Upper lobe of left lung (tissue), 6 donors: ENCODE measurements around the gene EPM2AIP1. TPM values are rescaled to one million over a fixed set of nuclear protein-coding genes. Genes with fewer than 3 reads are reported as not detected.
A peak's percentile ranks its signal among the peaks of the same experiment; 100 is the strongest.

Experiments
- ATAC-seq, 2 donors: fragments of 200-7000 bp; cut with Tn5 transposase; one replicate each; pipeline ENCODE4 v1.9.1; 2022; ENCODE audit warnings: mild to moderate bottlenecking in 2 of 2, moderate library complexity in 2 of 2; ENCODE audit not compliant: low FRiP score in 2 of 2
- DNase-seq, 2 donors: peaks; one replicate each; pipeline ENCODE4 v3.0.0-alpha.2; 2019 to 2020
- H3K27ac ChIP-seq, 4 donors: fragments of 200-600 bp; sonication (generic); one replicate each; pipeline ENCODE4 v1.5.1; 2016 to 2019
- H3K27me3 ChIP-seq, 4 donors: fragments of 200-600 bp; sonication (generic); one replicate each; pipeline ENCODE4 v1.5.1; 2017 to 2019
- H3K36me3 ChIP-seq, 4 donors: fragments of 200-600 bp; sonication (generic); one replicate each; pipeline ENCODE4 v1.5.1; 2016 to 2019
- H3K4me1 ChIP-seq, 4 donors: fragments of 200-600 bp; sonication (generic); one replicate each; pipeline ENCODE4 v1.5.1; 2018 to 2019
- H3K4me3 ChIP-seq, 4 donors: fragments of 200-600 bp; sonication (generic); one replicate each; pipeline ENCODE4 v1.5.1; 2017 to 2019; ENCODE audit warnings: mild to moderate bottlenecking in 2 of 4, moderate library complexity in 1 of 4
- H3K9me3 ChIP-seq, 4 donors: fragments of 200-600 bp; sonication (generic); one replicate each; pipeline ENCODE4 v1.5.1; 2018 to 2019
- EP300 ChIP-seq, 4 donors: sonication (generic); formaldehyde crosslinking; IDR thresholded peaks; one replicate each; pipeline ENCODE4 v1.5.1; 2017; ENCODE audit warnings: antibody characterized with exemption in 4 of 4, control low read depth in 2 of 4
- POLR2A ChIP-seq, 4 donors: fragments of 450-650 bp; IDR thresholded peaks; one replicate each; pipeline ENCODE4 v1.5.1; 2016 to 2017; ENCODE audit warnings: antibody characterized with exemption in 4 of 4, mild to moderate bottlenecking in 2 of 4
- POLR2AphosphoS5 ChIP-seq, 2 donors: sonication (generic); formaldehyde crosslinking; IDR thresholded peaks; one replicate each; pipeline ENCODE4 v1.5.1; 2017; ENCODE audit warnings: antibody characterized with exemption in 2 of 2
- WGBS, 2 donors: methylation state at CpG; one replicate each; pipeline ENCODE4 v1.1.5; 2017 to 2018; 5-methylcytosine and 5-hydroxymethylcytosine counted together
- total RNA-seq, 6 donors: library from RNA; depleted of rRNA in 4 of 6; stranded (reverse); fragments of >200 nt in 4 of 6; gene quantifications; one replicate each; pipeline versions ENCODE4 v1.1.0 to v1.2.1, GENCODE V29; 2016 to 2021
- TF ChIP-seq, protein P1 (sequence below), 6 experiments: fragments of 450-650 bp in 4 of 6; fragments of 200-600 bp in 2 of 6; sonication (generic) in 2 of 6; IDR thresholded peaks; one replicate each; pipeline ENCODE4 v1.5.1; 2016 to 2019; ENCODE audit warnings: antibody characterized with exemption in 6 of 6
- donor health status: DM: no; HTN: no; CAD: no; lungs with moderate emphysema.
- donor health status: DM: no; HTN: yes; CAD: no; lungs with severe emphysema.

Gene EPM2AIP1
- total RNA-seq, 6 donors from 2014 or later, result 12.5 to 44.0 (median 18.1) TPM

GRCh38 chr3:37039161-37039846 is 46.4 kb upstream of the EPM2AIP1 start:
- H3K4me3 ChIP-seq, result no peak overlapping the region
- H3K27ac ChIP-seq, result no peak overlapping the region
- 100% methylated on average over 1 of the region's 1 CpG for WGBS, 2 donors
- TF ChIP-seq, protein P1, sequence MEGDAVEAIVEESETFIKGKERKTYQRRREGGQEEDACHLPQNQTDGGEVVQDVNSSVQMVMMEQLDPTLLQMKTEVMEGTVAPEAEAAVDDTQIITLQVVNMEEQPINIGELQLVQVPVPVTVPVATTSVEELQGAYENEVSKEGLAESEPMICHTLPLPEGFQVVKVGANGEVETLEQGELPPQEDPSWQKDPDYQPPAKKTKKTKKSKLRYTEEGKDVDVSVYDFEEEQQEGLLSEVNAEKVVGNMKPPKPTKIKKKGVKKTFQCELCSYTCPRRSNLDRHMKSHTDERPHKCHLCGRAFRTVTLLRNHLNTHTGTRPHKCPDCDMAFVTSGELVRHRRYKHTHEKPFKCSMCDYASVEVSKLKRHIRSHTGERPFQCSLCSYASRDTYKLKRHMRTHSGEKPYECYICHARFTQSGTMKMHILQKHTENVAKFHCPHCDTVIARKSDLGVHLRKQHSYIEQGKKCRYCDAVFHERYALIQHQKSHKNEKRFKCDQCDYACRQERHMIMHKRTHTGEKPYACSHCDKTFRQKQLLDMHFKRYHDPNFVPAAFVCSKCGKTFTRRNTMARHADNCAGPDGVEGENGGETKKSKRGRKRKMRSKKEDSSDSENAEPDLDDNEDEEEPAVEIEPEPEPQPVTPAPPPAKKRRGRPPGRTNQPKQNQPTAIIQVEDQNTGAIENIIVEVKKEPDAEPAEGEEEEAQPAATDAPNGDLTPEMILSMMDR (IDR thresholded peaks at IDR 0.05), result no peak
- no peak for TF ChIP-seq POLR2AphosphoS5 (IDR thresholded peaks at IDR 0.05)
- TF ChIP-seq POLR2A (IDR thresholded peaks at IDR 0.05), result no peak
- TF ChIP-seq EP300 (IDR thresholded peaks at IDR 0.05), result no peak
- H3K4me1 ChIP-seq, result peaks cover 0 to 5% (median 2%) of the 10 kb centered on the region in 4 donors
- DNase-seq, result no peak
- H3K27me3 ChIP-seq, result no peaks in the 10 kb centered on the region
- ATAC-seq, result no peak
- no peaks in the 10 kb centered on the region for H3K9me3 ChIP-seq
- H3K36me3 ChIP-seq, result peaks cover 0 to 66% (median 24%) of the 10 kb centered on the region in 4 donors

- ATAC-seq (no peak), DNase-seq (no peak)
- no peak overlapping the region for H3K4me3 ChIP-seq
- WGBS, 2 donors, result 92 to 99% methylated on average over 3 of the region's 3 CpGs
- no peak overlapping the region for H3K27ac ChIP-seq
- TF ChIP-seq POLR2AphosphoS5 (IDR thresholded peaks at IDR 0.05) (no peak), EP300 (IDR thresholded peaks at IDR 0.05) (no peak), POLR2A (IDR thresholded peaks at IDR 0.05) (no peak)
- TF ChIP-seq, protein P1 (IDR thresholded peaks at IDR 0.05), result no peak
- no peaks in the 10 kb centered on the region for H3K4me1 ChIP-seq
- H3K27me3 ChIP-seq, result no peaks in the 10 kb centered on the region
- peaks cover 0 to 72% (median 29%) of the 10 kb centered on the region in 4 donors for H3K36me3 ChIP-seq
- no peaks in the 10 kb centered on the region for H3K9me3 ChIP-seq
Observed at GRCh38 chr3:37037352-37037751, 44.4 kb upstream of the EPM2AIP1 start.

- ATAC-seq (peak; percentile 59 to 82), DNase-seq (peak in 1 of 2 donors; percentile 8)
- Histone ChIP-seq H3K9me3 (no peaks in the 10 kb centered on the region), H3K4me3 (no peak overlapping the region), H3K4me1 (peaks cover 0 to 5% (median 4%) of the 10 kb centered on the region in 4 donors), H3K36me3 (peaks cover 5 to 87% (median 46%) of the 10 kb centered on the region in 4 donors), H3K27ac (peak overlapping the region in 2 of 4 donors; percentile 9 to 52), H3K27me3 (no peaks in the 10 kb centered on the region)
- TF ChIP-seq POLR2AphosphoS5 (IDR thresholded peaks at IDR 0.05) (no peak), POLR2A (IDR thresholded peaks at IDR 0.05) (no peak), EP300 (IDR thresholded peaks at IDR 0.05) (no peak)
- TF ChIP-seq, protein P1 (IDR thresholded peaks at IDR 0.05), result no peak
- 82 to 85% methylated on average over 10 of the region's 10 CpGs for WGBS, 2 donors
Observed at GRCh38 chr3:37032961-37033360, 40.0 kb upstream of the EPM2AIP1 start.

DNA sequence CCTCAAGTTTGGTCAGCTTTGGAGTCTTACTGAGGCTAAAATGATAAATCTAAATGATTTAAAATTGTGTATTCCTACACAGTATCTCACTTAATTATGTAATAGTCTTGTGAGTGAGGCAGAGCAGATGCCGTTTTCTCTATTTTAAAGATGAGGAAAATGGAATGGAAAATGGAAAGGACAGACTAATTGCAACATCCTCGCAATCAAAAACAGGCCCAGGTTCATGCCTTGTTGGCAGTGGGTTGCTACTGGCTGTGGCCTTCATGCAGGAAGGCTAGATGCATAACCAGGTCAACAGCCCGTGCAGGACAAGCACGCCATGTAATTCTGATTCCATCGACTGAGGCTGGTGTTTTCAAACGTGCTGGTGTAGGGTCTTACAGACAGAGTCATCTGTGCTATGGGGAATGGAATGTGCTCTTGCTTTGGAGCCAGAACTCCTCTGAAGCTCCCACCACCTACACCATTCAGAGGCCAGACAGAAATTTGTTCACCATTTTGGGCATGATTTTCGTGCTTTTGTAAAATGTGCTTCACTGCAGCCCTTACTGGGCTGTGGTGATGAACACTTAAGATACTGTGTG is 38.3 kb upstream of the EPM2AIP1 start:
- peak overlapping the region in 2 of 4 donors; percentile 22 to 40 for H3K27ac ChIP-seq
- peak; percentile 20 to 51 for ATAC-seq
- WGBS, 2 donors, result 81 to 90% methylated on average over 7 of the region's 7 CpGs
- no peak for DNase-seq
- H3K4me3 ChIP-seq, result no peak overlapping the region
- peaks cover 6 to 91% (median 50%) of the 10 kb centered on the region in 4 donors for H3K36me3 ChIP-seq
- H3K4me1 ChIP-seq, result peaks cover 0 to 5% (median 4%) of the 10 kb centered on the region in 4 donors
- H3K9me3 ChIP-seq, result no peaks in the 10 kb centered on the region
- TF ChIP-seq EP300 (IDR thresholded peaks at IDR 0.05) (no peak), POLR2AphosphoS5 (IDR thresholded peaks at IDR 0.05) (peak in 1 of 2 donors; percentile 8)
- H3K27me3 ChIP-seq, result no peaks in the 10 kb centered on the region

GRCh38 chr3:37030588-37030987 is 37.7 kb upstream of the EPM2AIP1 start:
- Histone ChIP-seq H3K4me3 (no peak overlapping the region), H3K9me3 (no peaks in the 10 kb centered on the region), H3K27me3 (no peaks in the 10 kb centered on the region), H3K27ac (peak overlapping the region in 3 of 4 donors; percentile 0 to 63 (median 40)), H3K4me1 (peaks cover 0 to 5% (median 4%) of the 10 kb centered on the region in 4 donors), H3K36me3 (peaks cover 9 to 91% (median 48%) of the 10 kb centered on the region in 4 donors)
- 42 to 54% methylated on average over 3 of the region's 3 CpGs for WGBS, 2 donors
- DNase-seq, result no peak
- TF ChIP-seq, protein P1 (IDR thresholded peaks at IDR 0.05), result no peak
- no peak for TF ChIP-seq POLR2A (IDR thresholded peaks at IDR 0.05)
- TF ChIP-seq EP300 (IDR thresholded peaks at IDR 0.05), result no peak
- TF ChIP-seq POLR2AphosphoS5 (IDR thresholded peaks at IDR 0.05), result no peak
- ATAC-seq, result no peak
